ENCODE measurements around the gene TAF5L. TPM values are rescaled to one million over a fixed set of nuclear protein-coding genes. Genes with fewer than 3 reads are reported as not detected.

TAF5L gene
- polyA plus RNA-seq, 2 of the 4 experiments (the other 2 are of a cell fraction): 17.4 to 25.0 TPM

DNA sequence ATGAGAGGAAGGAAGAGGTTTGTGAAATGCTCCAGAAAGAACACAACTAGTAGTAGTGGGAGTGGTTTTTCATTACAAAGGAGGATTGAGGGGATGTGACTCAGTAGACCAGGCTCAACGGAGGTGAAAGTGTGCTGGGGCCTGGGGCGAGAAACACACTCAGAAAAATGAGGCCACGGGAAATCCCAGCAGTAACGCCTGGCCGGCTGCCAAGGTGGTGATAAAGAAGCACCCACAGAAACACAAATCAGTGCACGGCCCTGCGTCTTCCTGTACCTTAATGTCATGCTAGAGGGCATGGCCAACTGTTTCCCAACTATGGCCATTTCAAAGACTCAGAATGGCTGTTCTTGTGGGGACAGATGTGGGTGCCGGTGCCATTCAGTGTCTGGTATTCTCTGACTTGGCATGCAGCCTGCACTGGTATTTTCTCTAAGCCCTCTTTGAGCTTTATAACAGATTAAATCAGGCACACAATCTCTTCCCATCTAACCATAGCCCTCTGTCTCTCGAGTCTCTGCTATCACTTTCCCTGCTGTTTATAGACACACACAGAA is 38.3 kb upstream of the TAF5L start:
- FAIRE-seq: no peak
- DNase-seq (ENCODE audit: low read depth in 1 of 2, low spot score in 1 of 2): no peak
- ATAC-seq: no peak
- no peak overlapping the region for H3K4me2 ChIP-seq
- no peaks in the 10 kb centered on the region for H3K9me3 ChIP-seq
- no peak overlapping the region for H3K4me3 ChIP-seq
- H3K27ac ChIP-seq: no peak overlapping the region
- peaks cover 4% of the 10 kb centered on the region; the same call in 1 of the 3 replicates for H3K4me1 ChIP-seq
- TF ChIP-seq RARB (CRISPR knock-in tag; IDR thresholded peaks at IDR 0.05) (no peak), SMC3 (IDR thresholded peaks at IDR 0.05) (no peak), EP300 (IDR thresholded peaks at IDR 0.05) (no peak), NFE2L2 (conservative IDR thresholded peaks at IDR 0.05; ENCODE audit: low read length) (no peak), FOXS1 (CRISPR knock-in tag; IDR thresholded peaks at IDR 0.05) (no peak), ZNF302 (CRISPR knock-in tag; IDR thresholded peaks at IDR 0.05) (no peak), GATA3 (IDR thresholded peaks at IDR 0.05; ENCODE audit: borderline replicate concordance) (no peak), TP53 (CRISPR knock-in tag; IDR thresholded peaks at IDR 0.05) (no peak), MYC (IDR thresholded peaks at IDR 0.05; ENCODE audit: borderline replicate concordance, low read length) (no peak), RNF2 (IDR thresholded peaks at IDR 0.05; ENCODE audit: borderline replicate concordance, low read depth) (no peak)
- TF ChIP-seq, protein P1, sequence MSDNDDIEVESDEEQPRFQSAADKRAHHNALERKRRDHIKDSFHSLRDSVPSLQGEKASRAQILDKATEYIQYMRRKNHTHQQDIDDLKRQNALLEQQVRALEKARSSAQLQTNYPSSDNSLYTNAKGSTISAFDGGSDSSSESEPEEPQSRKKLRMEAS (IDR thresholded peaks at IDR 0.05): no peak
- TF ChIP-seq, protein P2, sequence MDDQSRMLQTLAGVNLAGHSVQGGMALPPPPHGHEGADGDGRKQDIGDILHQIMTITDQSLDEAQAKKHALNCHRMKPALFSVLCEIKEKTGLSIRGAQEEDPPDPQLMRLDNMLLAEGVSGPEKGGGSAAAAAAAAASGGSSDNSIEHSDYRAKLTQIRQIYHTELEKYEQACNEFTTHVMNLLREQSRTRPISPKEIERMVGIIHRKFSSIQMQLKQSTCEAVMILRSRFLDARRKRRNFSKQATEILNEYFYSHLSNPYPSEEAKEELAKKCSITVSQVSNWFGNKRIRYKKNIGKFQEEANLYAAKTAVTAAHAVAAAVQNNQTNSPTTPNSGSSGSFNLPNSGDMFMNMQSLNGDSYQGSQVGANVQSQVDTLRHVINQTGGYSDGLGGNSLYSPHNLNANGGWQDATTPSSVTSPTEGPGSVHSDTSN (IDR thresholded peaks at IDR 0.05): no peak
- ChIA-PET CTCF (interaction anchor here (0.9 kb wide), 1 partner anchor 604 kb away, joined by 4 read pairs; no protein-coding TSS in a partner anchor), POLR2A (no interaction called here)
- 82% methylated on average over 9 of the region's 9 CpGs for WGBS (ENCODE audit: missing lambda C conversion rate)

DNA sequence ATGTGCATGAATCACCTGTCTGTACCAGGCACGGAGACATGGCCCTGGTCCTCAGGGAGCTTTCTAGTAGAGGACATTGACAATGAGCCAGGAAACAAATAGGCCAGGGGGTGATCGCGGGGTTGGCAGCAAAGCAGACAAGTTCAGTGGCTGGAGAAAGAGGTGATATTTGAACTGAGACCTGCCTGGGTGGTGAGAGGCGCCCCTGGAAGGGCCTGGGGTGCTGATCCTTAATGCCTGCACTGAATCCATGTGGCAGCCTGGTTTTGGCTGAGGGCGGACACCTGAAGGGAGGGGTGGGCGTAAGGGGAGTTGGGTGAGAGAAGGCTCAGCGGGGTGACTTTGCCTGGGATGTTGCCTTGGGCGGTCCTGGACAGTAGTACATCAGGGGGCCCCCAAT is 36.0 kb upstream of the TAF5L start:
- WGBS (ENCODE audit: missing lambda C conversion rate): 93% methylated on average over 8 of the region's 8 CpGs
- Histone ChIP-seq H3K4me2 (no peak overlapping the region), H3K9me3 (no peaks in the 10 kb centered on the region), H3K27ac (peak overlapping the region; percentile 59 to 67; a peak in 5 of 6 replicates), H3K4me3 (no peak overlapping the region), H3K4me1 (peaks cover 4% of the 10 kb centered on the region; the same call in 1 of the 3 replicates)
- FAIRE-seq (no peak), ATAC-seq (no peak), DNase-seq (ENCODE audit: low read depth in 1 of 2, low spot score in 1 of 2) (no peak)
- TF ChIP-seq, protein P3, sequence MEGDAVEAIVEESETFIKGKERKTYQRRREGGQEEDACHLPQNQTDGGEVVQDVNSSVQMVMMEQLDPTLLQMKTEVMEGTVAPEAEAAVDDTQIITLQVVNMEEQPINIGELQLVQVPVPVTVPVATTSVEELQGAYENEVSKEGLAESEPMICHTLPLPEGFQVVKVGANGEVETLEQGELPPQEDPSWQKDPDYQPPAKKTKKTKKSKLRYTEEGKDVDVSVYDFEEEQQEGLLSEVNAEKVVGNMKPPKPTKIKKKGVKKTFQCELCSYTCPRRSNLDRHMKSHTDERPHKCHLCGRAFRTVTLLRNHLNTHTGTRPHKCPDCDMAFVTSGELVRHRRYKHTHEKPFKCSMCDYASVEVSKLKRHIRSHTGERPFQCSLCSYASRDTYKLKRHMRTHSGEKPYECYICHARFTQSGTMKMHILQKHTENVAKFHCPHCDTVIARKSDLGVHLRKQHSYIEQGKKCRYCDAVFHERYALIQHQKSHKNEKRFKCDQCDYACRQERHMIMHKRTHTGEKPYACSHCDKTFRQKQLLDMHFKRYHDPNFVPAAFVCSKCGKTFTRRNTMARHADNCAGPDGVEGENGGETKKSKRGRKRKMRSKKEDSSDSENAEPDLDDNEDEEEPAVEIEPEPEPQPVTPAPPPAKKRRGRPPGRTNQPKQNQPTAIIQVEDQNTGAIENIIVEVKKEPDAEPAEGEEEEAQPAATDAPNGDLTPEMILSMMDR (IDR thresholded peaks at IDR 0.05): no peak
- no peak for TF ChIP-seq CBX2 (IDR thresholded peaks at IDR 0.05; ENCODE audit: borderline replicate concordance, low read depth)
- ChIA-PET POLR2A (no interaction called here), CTCF (interaction anchor here (0.7 to 3.5 kb wide), 23 partner anchors 10 to 653 kb away, joined by 3 to 30 read pairs (median 4); no protein-coding TSS in a partner anchor)

DNA sequence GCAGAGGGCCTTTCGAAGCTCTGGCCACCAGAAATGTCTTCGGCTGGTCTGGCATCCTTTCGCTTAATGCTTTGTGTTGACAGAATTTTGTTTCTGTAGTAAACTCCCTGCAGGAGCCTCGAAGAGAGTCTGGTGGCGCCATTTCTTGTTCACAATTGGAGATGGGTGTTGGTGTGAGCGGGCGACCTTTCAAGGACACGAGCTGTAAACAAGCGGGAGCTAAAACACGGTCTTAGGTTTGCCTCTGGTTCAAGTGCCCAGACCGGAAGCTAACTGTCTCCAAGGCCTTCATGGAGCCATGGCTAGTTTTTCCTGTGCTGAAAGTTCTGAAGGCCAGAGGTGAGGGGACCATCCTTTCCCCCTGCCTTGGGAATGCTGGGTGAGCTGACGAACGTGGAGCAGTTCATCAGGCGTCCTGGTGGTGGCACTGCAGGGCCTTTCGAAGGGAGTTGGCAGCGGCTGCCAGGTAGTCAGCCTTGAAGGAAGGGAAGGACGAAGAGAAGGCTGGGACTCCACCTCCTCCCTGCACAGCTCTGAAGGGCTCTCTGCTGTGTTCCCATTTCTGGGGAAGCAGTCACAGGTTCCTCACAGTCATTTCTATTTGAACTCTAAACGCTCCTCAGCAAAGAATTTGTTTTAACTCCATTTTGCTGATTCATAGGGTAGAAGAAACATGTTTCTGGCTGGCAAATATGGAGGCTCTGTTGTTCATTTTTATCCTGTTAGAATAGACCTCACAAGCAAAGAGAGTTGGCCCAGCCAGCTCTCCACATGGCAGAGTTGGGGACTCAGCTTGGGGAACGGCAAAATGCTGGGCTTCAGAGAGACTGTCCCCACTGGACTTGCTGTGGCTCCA is 35.3 kb upstream of the TAF5L start:
- H3K9me3 ChIP-seq: no peaks in the 10 kb centered on the region
- WGBS (ENCODE audit: missing lambda C conversion rate): 60% methylated on average over 18 of the region's 19 CpGs
- TF ChIP-seq MAFK (IDR thresholded peaks at IDR 0.05; ENCODE audit: partially characterized antibody): peak; percentile 6
- peak; percentile 82 to 87 for TF ChIP-seq RAD21 (conservative IDR thresholded peaks at IDR 0.05 in 1 of 2, IDR thresholded peaks at IDR 0.05 in 1 of 2)
- no peak; a peak in 1 of 5 replicates for TF ChIP-seq JUN (IDR thresholded peaks at IDR 0.05)
- no peak for TF ChIP-seq FOXS1 (CRISPR knock-in tag; IDR thresholded peaks at IDR 0.05)
- TF ChIP-seq SMC3 (IDR thresholded peaks at IDR 0.05): peak; percentile 85
- TF ChIP-seq, protein P3 (IDR thresholded peaks at IDR 0.05): peak; percentile 71
- H3K4me2 ChIP-seq: no peak overlapping the region
- H3K4me3 ChIP-seq: no peak overlapping the region
- FAIRE-seq (peak; percentile 54), ATAC-seq (peak; percentile 84 to 96), DNase-seq (ENCODE audit: low read depth in 1 of 2, low spot score in 1 of 2) (peak; percentile 70 to 86)
- H3K27ac ChIP-seq: peak overlapping the region; percentile 59 to 67; a peak in 5 of 6 replicates
- POLR2A ChIA-PET: no interaction called here
- peaks cover 4% of the 10 kb centered on the region; the same call in 1 of the 3 replicates for H3K4me1 ChIP-seq
- CTCF ChIA-PET: interaction anchor here (0.6 to 3.5 kb wide), 27 partner anchors 11 to 1126 kb away, joined by 3 to 30 read pairs (median 3); no protein-coding TSS in a partner anchor

All from A549 (cell line).